DND-41 (cell line): ENCODE measurements around the gene HIGD1A.

Source experiments
- ATAC-seq: fragments of 200-7000 bp; cut with Tn5 transposase; 3 replicates; pipeline ENCODE4 v1.9.1; 2021; ENCODE audit warnings: low read depth; ENCODE audit not compliant: insufficient read depth
- DNase-seq: peaks from one replicate; pipeline ENCODE4 v3.0.0-alpha.2; 2020
- H2AFZ ChIP-seq: 2 replicates; pipeline ENCODE4 v1.6.0; 2012; ENCODE audit warnings: low read depth, low read length
- H3K27ac ChIP-seq: 2 replicates; pipeline ENCODE4 v1.5.1; 2012; ENCODE audit warnings: low read length, inconsistent platforms
- H3K27me3 ChIP-seq: fragments of 200-600 bp; sonication (generic); 2 replicates; pipeline ENCODE4 v1.6.0; 2012; ENCODE audit warnings: low read length, mild to moderate bottlenecking, inconsistent platforms; ENCODE audit not compliant: insufficient read depth, poor library complexity
- H3K36me3 ChIP-seq: 2 replicates; pipeline ENCODE4 v1.5.1; 2012; ENCODE audit warnings: low read length, inconsistent platforms; ENCODE audit not compliant: insufficient read depth
- H3K4me1 ChIP-seq: 2 replicates; pipeline ENCODE4 v1.5.1; 2012; ENCODE audit warnings: mild to moderate bottlenecking, low read length; ENCODE audit not compliant: insufficient read depth
- H3K4me2 ChIP-seq: 2 replicates; pipeline ENCODE4 v1.6.0; 2012; ENCODE audit warnings: mild to moderate bottlenecking, moderate library complexity, low read length, inconsistent platforms; ENCODE audit not compliant: insufficient read depth
- H3K4me3 ChIP-seq, 2 experiments: fragments of 200-600 bp in 1 of 2; shearing (Covaris generic) in 1 of 2; 2 replicates each; pipeline ENCODE4 v1.5.1; 2012 to 2016; ENCODE audit warnings: inconsistent platforms in 2 of 2, low read length in 2 of 2, mild to moderate bottlenecking in 2 of 2, low read depth in 1 of 2, moderate library complexity in 1 of 2
- H3K79me2 ChIP-seq: 2 replicates; pipeline ENCODE4 v1.6.0; 2012; ENCODE audit warnings: low read length, inconsistent platforms; ENCODE audit not compliant: insufficient read depth
- H3K9ac ChIP-seq: 2 replicates; pipeline ENCODE4 v1.6.0; 2012; ENCODE audit warnings: low read depth, mild to moderate bottlenecking, inconsistent platforms, low read length, moderate library complexity
- H3K9me3 ChIP-seq: 2 replicates; pipeline ENCODE4 v1.5.1; 2012; ENCODE audit warnings: low read length, moderate library complexity, mild to moderate bottlenecking, inconsistent platforms; ENCODE audit not compliant: insufficient read depth, severe bottlenecking
- H4K20me1 ChIP-seq: 2 replicates; pipeline ENCODE4 v1.6.0; 2012; ENCODE audit warnings: low read length; ENCODE audit not compliant: insufficient read depth
- EZH2 ChIP-seq: IDR thresholded peaks from 3 replicates; pipeline ENCODE4 v1.6.1; 2012; ENCODE audit warnings: borderline replicate concordance, low read depth, mild to moderate bottlenecking, moderate library complexity, low read length, inconsistent platforms; ENCODE audit not compliant: severe bottlenecking
- TF ChIP-seq, protein P1 (sequence below): IDR thresholded peaks from 2 replicates; pipeline ENCODE4 v1.5.1; 2012; ENCODE audit warnings: borderline replicate concordance, low read length, moderate library complexity, mild to moderate bottlenecking; ENCODE audit not compliant: poor library complexity, severe bottlenecking; ENCODE audit errors: extremely low read depth

Gene HIGD1A

DNA sequence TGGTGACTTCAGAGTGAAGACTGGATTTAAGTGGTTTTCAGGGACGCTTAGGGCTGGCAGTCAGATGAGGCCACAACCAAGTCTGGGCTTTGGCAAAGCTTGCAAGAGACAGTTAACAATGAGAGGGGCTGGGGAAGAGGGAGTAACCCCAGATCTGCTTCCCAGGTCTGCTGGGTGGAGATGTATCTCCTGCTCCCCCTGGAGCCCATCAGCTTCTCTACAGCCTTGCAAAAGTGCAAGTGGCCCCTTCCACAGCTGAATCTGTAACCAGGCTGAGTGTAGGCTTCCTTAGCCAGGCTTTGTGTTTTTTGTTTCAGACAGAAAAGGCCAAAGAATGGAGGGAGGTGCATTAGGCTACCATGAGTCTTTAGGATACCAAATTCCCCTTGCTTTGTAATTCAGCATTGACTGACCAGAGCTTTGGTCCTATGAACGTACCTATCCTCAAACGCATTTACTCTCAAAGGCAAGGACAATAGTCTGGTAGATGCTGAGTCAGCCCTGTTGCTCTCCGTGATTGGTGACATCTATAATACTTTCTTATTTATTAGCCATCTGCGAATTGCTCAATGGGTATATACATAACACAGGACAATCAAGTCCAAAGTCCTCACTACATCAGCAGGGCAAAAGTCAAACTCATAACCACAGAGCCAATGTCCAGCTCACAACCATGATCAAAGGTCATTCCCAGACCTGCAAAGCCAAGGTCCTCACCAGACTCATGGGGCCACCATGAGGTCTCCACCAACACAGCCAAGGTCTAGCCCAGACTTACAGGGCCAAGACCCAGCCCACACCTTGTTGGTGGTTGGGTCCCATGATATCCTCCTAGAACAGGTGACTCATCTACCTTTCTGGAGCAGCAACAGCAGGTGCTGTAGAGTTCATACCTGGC lies 48.4 kb downstream of the HIGD1A start:
- no peak for DNase-seq
- Histone ChIP-seq H3K9me3 (no peaks in the 10 kb centered on the region), H3K9ac (no peak overlapping the region), H3K4me2 (no peak overlapping the region), H3K27ac (no peak overlapping the region), H3K4me1 (no peaks in the 10 kb centered on the region), H3K36me3 (no peaks in the 10 kb centered on the region), H3K4me3 (no peak overlapping the region), H2AFZ (no peak overlapping the region), H4K20me1 (no peaks in the 10 kb centered on the region), H3K79me2 (no peaks in the 10 kb centered on the region), H3K27me3 (no peaks in the 10 kb centered on the region)
- peak; percentile 78 for ATAC-seq
- TF ChIP-seq EZH2 = no peak
- TF ChIP-seq, protein P1, sequence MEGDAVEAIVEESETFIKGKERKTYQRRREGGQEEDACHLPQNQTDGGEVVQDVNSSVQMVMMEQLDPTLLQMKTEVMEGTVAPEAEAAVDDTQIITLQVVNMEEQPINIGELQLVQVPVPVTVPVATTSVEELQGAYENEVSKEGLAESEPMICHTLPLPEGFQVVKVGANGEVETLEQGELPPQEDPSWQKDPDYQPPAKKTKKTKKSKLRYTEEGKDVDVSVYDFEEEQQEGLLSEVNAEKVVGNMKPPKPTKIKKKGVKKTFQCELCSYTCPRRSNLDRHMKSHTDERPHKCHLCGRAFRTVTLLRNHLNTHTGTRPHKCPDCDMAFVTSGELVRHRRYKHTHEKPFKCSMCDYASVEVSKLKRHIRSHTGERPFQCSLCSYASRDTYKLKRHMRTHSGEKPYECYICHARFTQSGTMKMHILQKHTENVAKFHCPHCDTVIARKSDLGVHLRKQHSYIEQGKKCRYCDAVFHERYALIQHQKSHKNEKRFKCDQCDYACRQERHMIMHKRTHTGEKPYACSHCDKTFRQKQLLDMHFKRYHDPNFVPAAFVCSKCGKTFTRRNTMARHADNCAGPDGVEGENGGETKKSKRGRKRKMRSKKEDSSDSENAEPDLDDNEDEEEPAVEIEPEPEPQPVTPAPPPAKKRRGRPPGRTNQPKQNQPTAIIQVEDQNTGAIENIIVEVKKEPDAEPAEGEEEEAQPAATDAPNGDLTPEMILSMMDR = peak; percentile 56

DNA sequence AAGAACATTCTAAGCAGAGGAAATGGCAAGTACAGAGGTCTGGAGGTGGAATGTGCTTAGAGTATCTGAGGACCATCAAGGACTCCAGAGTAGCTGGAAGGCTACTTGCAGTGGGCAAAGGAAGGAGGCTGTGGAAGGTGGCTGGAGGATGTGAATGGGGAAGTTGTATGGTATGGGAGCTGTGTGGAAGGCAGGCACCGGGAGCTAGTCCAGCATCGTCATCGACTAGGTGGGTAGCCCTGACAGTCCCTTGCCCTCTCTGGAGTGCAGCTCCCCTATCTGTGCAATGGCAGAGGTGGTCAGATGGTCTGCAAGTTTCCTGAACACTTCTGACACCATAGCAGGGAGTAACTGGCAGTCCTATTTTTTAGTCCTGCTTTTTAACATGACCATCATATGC lies 50.5 kb downstream of the HIGD1A start:
- DNase-seq = no peak
- no peak for ATAC-seq
- Histone ChIP-seq H4K20me1 (no peaks in the 10 kb centered on the region), H3K36me3 (no peaks in the 10 kb centered on the region), H3K9ac (no peak overlapping the region), H3K27me3 (no peaks in the 10 kb centered on the region), H3K4me1 (no peaks in the 10 kb centered on the region), H2AFZ (no peak overlapping the region), H3K27ac (no peak overlapping the region), H3K4me3 (no peak overlapping the region), H3K79me2 (no peaks in the 10 kb centered on the region), H3K9me3 (no peaks in the 10 kb centered on the region), H3K4me2 (no peak overlapping the region)
- TF ChIP-seq, protein P1 = no peak
- no peak for TF ChIP-seq EZH2

DNA sequence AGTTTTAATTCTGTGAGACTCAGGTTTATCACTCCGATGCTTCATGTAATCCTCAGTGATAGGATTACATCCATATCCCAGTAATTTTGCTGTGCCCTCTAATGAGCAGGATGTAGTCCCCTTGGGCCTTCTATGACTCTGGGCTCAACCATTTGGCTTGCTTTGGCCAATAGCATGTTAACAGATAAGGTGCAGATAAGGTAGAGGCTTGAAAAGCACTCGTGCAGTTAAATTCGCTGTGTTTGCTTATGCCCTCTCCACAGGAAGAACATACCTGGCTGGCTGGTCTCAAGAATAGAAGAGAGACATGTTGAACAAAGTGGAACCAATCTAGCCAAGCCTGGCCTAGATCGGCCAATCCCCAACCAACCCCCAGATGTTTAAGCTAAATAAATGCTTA lies 51.3 kb downstream of the HIGD1A start:
- ATAC-seq (no peak), DNase-seq (no peak)
- TF ChIP-seq EZH2 = no peak
- TF ChIP-seq, protein P1 = no peak
- Histone ChIP-seq H3K4me2 (no peak overlapping the region), H3K4me3 (no peak overlapping the region), H3K4me1 (no peaks in the 10 kb centered on the region), H3K27me3 (no peaks in the 10 kb centered on the region), H4K20me1 (no peaks in the 10 kb centered on the region), H3K9me3 (no peaks in the 10 kb centered on the region), H3K9ac (no peak overlapping the region), H3K36me3 (no peaks in the 10 kb centered on the region), H3K79me2 (no peaks in the 10 kb centered on the region), H2AFZ (no peak overlapping the region), H3K27ac (no peak overlapping the region)
